WTC11 (cell line): ENCODE results near the gene KDELR1. TPM values are rescaled to one million over a fixed set of nuclear protein-coding genes. Genes with fewer than 3 reads are reported as not detected.

Source experiments
- ATAC-seq: fragments of 200-7000 bp; cut with Tn5 transposase; 2 replicates; pipeline ENCODE4 v1.10.0; 2021; ENCODE audit warnings: mild to moderate bottlenecking, moderate library complexity
- CTCF ChIA-PET: fragments of 300-600 bp; sonication (Branson Sonifier 250); formaldehyde crosslinking; loops from one replicate; lab custom pipeline; 2021; ENCODE audit warnings: antibody characterized with exemption; lab: Charles Lee
- POLR2A ChIA-PET: fragments of 350-600 bp; sonication (Branson Sonifier 250); formaldehyde crosslinking; loops from one replicate; lab custom pipeline; 2021; ENCODE audit warnings: antibody characterized with exemption; lab: Charles Lee
- DNase-seq: peaks from one replicate; pipeline ENCODE4 v3.0.0; 2021; ENCODE audit warnings: low spot score
- H3K27ac Mint-ChIP-seq: 2 replicates; pipeline ENCODE4 v1.8.0; 2021; ENCODE audit warnings: mixed read lengths
- H3K27me3 Mint-ChIP-seq: 2 replicates; pipeline ENCODE4 v1.8.0; 2021; ENCODE audit warnings: low read depth, mild to moderate bottlenecking, moderate library complexity, mixed read lengths
- H3K36me3 Mint-ChIP-seq: 2 replicates; pipeline ENCODE4 v1.8.0; 2021; ENCODE audit warnings: mixed read lengths
- H3K4me1 Mint-ChIP-seq: 2 replicates; pipeline ENCODE4 v1.8.0; 2022; ENCODE audit warnings: mixed read lengths
- H3K4me3 Mint-ChIP-seq: 2 replicates; pipeline ENCODE4 v1.8.0; 2021; ENCODE audit warnings: mild to moderate bottlenecking, moderate library complexity, mixed read lengths
- H3K9me3 Mint-ChIP-seq: 2 replicates; pipeline ENCODE4 v1.8.0; 2021; ENCODE audit warnings: mixed read lengths
- AFF4 ChIP-seq: sonication (generic); formaldehyde crosslinking; IDR thresholded peaks from 2 replicates; pipeline ENCODE4 v1.8.1; 2023; ENCODE audit warnings: mild to moderate bottlenecking, missing genetic modification reagents, borderline replicate concordance
- CBFB ChIP-seq: sonication (generic); formaldehyde crosslinking; IDR thresholded peaks from 2 replicates; pipeline ENCODE4 v1.8.1; 2022; ENCODE audit warnings: mild to moderate bottlenecking, low read depth, missing genetic modification reagents
- CTCF ChIP-seq: fragments of 200-600 bp; IDR thresholded peaks from 2 replicates; pipeline ENCODE4 v1.8.0; 2022; ENCODE audit warnings: antibody characterized with exemption
- E2F5 ChIP-seq: sonication (generic); formaldehyde crosslinking; IDR thresholded peaks from 2 replicates; pipeline ENCODE4 v1.8.1; 2022; ENCODE audit warnings: mild to moderate bottlenecking, moderate library complexity, missing genetic modification reagents
- EMX1 ChIP-seq: fragments of 250-450 bp; sonication (Bioruptor Pico); IDR thresholded peaks from 2 replicates; pipeline ENCODE4 v1.8.0; 2021; ENCODE audit warnings: mild to moderate bottlenecking
- ESRRA ChIP-seq: sonication (generic); formaldehyde crosslinking; IDR thresholded peaks from 2 replicates; pipeline ENCODE4 v1.8.1; 2022; ENCODE audit warnings: mild to moderate bottlenecking, missing genetic modification reagents, borderline replicate concordance
- GABPB1 ChIP-seq: sonication (generic); formaldehyde crosslinking; IDR thresholded peaks from 2 replicates; pipeline ENCODE4 v1.8.1; 2023; ENCODE audit warnings: mild to moderate bottlenecking, missing genetic modification reagents
- IRF1 ChIP-seq: sonication (generic); formaldehyde crosslinking; IDR thresholded peaks from 2 replicates; pipeline ENCODE4 v1.8.0; 2023; ENCODE audit warnings: missing genetic modification reagents
- MXD4 ChIP-seq: fragments of 250-450 bp; sonication (Bioruptor Pico); IDR thresholded peaks from 2 replicates; pipeline ENCODE4 v1.8.0; 2021; ENCODE audit warnings: mild to moderate bottlenecking, moderate library complexity, borderline replicate concordance
- MYBL2 ChIP-seq: sonication (generic); formaldehyde crosslinking; IDR thresholded peaks from 2 replicates; pipeline ENCODE4 v1.8.1; 2023; ENCODE audit warnings: mild to moderate bottlenecking, moderate library complexity, missing genetic modification reagents
- NFE2L1 ChIP-seq: sonication (generic); formaldehyde crosslinking; IDR thresholded peaks from 2 replicates; pipeline ENCODE4 v1.8.1; 2023; ENCODE audit warnings: missing genetic modification reagents
- PRRX2 ChIP-seq: fragments of 250-450 bp; sonication (Bioruptor Pico); IDR thresholded peaks from 2 replicates; pipeline ENCODE4 v1.8.0; 2021; ENCODE audit warnings: mild to moderate bottlenecking
- RELA ChIP-seq: sonication (generic); formaldehyde crosslinking; IDR thresholded peaks from 2 replicates; pipeline ENCODE4 v1.8.1; 2022; ENCODE audit warnings: missing genetic modification reagents, mild to moderate bottlenecking, borderline replicate concordance
- RORB ChIP-seq: fragments of 250-450 bp; sonication (Bioruptor Pico); IDR thresholded peaks from 2 replicates; pipeline ENCODE4 v1.9.0; 2021; ENCODE audit warnings: mild to moderate bottlenecking
- SMAD4 ChIP-seq: sonication (generic); formaldehyde crosslinking; IDR thresholded peaks from 2 replicates; pipeline ENCODE4 v1.8.0; 2022; ENCODE audit warnings: mild to moderate bottlenecking, missing genetic modification reagents
- SOX15 ChIP-seq: fragments of 250-450 bp; sonication (Bioruptor Pico); IDR thresholded peaks from 2 replicates; pipeline ENCODE4 v1.9.0; 2021; ENCODE audit warnings: mild to moderate bottlenecking
- TEAD1 ChIP-seq: sonication (generic); formaldehyde crosslinking; IDR thresholded peaks from 2 replicates; pipeline ENCODE4 v1.8.0; 2022; ENCODE audit warnings: mild to moderate bottlenecking, missing genetic modification reagents
- ZMAT4 ChIP-seq: fragments of 250-450 bp; sonication (Bioruptor Pico); IDR thresholded peaks from 2 replicates; pipeline ENCODE4 v1.9.0; 2021; ENCODE audit warnings: mild to moderate bottlenecking
- ZNF121 ChIP-seq: sonication (generic); formaldehyde crosslinking; IDR thresholded peaks from 2 replicates; pipeline ENCODE4 v1.8.0; 2023; ENCODE audit warnings: missing genetic modification reagents
- ZNF263 ChIP-seq: sonication (generic); formaldehyde crosslinking; IDR thresholded peaks from 2 replicates; pipeline ENCODE4 v1.8.1; 2022; ENCODE audit warnings: low read depth, mild to moderate bottlenecking, moderate library complexity, missing genetic modification reagents
- ZNF425 ChIP-seq: fragments of 250-450 bp; sonication (Bioruptor Pico); conservative IDR thresholded peaks from 2 replicates; pipeline ENCODE4 v1.9.0; 2021; ENCODE audit warnings: mild to moderate bottlenecking
- total RNA-seq: library from RNA; stranded (reverse); gene quantifications from 3 replicates; pipeline ENCODE4 v1.2.3, GENCODE V29; 2021

KDELR1 gene
- total RNA-seq, 1 experiment from 2014 or later: 207 TPM

GRCh38 chr19:48428670-48429069 lies 37.3 kb upstream of the KDELR1 start:
- Mint-ChIP-seq H3K36me3 (peaks cover 37% of the 10 kb centered on the region), H3K4me1 (peaks cover 6% of the 10 kb centered on the region), H3K4me3 (no peak overlapping the region), H3K27ac (no peak overlapping the region; the same call in 1 of the 2 replicates), H3K27me3 (no peaks in the 10 kb centered on the region), H3K9me3 (peaks cover 4% of the 10 kb centered on the region; the same call in 1 of the 2 replicates)
- ATAC-seq (no peak), DNase-seq (no peak)
- TF ChIP-seq AFF4 (CRISPR knock-in tag) (no peak), TEAD1 (CRISPR knock-in tag) (no peak), ESRRA (CRISPR knock-in tag) (no peak), IRF1 (CRISPR knock-in tag) (no peak), NFE2L1 (CRISPR knock-in tag) (no peak), EMX1 (CRISPR knock-in tag) (no peak), GABPB1 (no peak), ZNF425 (CRISPR knock-in tag) (no peak), CTCF (no peak)
- ChIA-PET POLR2A (no interaction called here), CTCF (interaction anchor here (1.6 kb wide), 1 partner anchor 38 kb away, joined by 4 read pairs; no protein-coding TSS in a partner anchor)

- DNase-seq (no peak), ATAC-seq (peak; percentile 34; the same call in 1 of the 2 replicates)
- Mint-ChIP-seq H3K4me1 (peaks cover 6% of the 10 kb centered on the region), H3K36me3 (peaks cover 35% of the 10 kb centered on the region), H3K27ac (peak overlapping the region; percentile 98), H3K4me3 (no peak overlapping the region), H3K27me3 (no peaks in the 10 kb centered on the region), H3K9me3 (no peaks in the 10 kb centered on the region)
- ChIA-PET POLR2A (no interaction called here), CTCF (interaction anchor here (0.7 to 2.0 kb wide), 2 partner anchors 34 to 1000 kb away, joined by 3 to 11 read pairs; partner anchors contain the start of genes GFY and KDELR1)
- TF ChIP-seq ZNF121 (no peak), NFE2L1 (CRISPR knock-in tag) (peak; percentile 91)
Measured at GRCh38 chr19:48424694-48425219, 33.4 kb upstream of the KDELR1 start.

GRCh38 chr19:48421548-48421947 lies 30.2 kb upstream of the KDELR1 start:
- TF ChIP-seq ZMAT4 (CRISPR knock-in tag): no peak
- TF ChIP-seq MXD4 (CRISPR knock-in tag): no peak
- no peak for TF ChIP-seq SMAD4
- no peak for TF ChIP-seq GABPB1
- no peak for TF ChIP-seq E2F5 (CRISPR knock-in tag)
- TF ChIP-seq RORB (CRISPR knock-in tag): no peak
- no peak for TF ChIP-seq SOX15 (CRISPR knock-in tag)
- no peak for TF ChIP-seq RELA (CRISPR knock-in tag)
- no peak for TF ChIP-seq ZNF263 (CRISPR knock-in tag)
- no peak for TF ChIP-seq CBFB (CRISPR knock-in tag)
- no peak for TF ChIP-seq MYBL2 (CRISPR knock-in tag)
- no peak for TF ChIP-seq PRRX2 (CRISPR knock-in tag)
- Mint-ChIP-seq H3K27ac (no peak overlapping the region), H3K27me3 (no peaks in the 10 kb centered on the region), H3K4me1 (peaks cover 18% of the 10 kb centered on the region), H3K36me3 (peaks cover 29% of the 10 kb centered on the region), H3K9me3 (no peaks in the 10 kb centered on the region), H3K4me3 (no peak overlapping the region)
- ATAC-seq (no peak), DNase-seq (no peak)
- ChIA-PET CTCF (interaction anchor here (1.1 kb wide), 1 partner anchor 20 kb away, joined by 4 read pairs; no protein-coding TSS in a partner anchor), POLR2A (no interaction called here)
